Uterus (tissue), 2 donors: ENCODE measurements around the gene MEGF10.

Source experiments
- POLR2A ChIP-seq, 2 donors: fragments of 450-650 bp; IDR thresholded peaks; one replicate each; pipeline ENCODE4 v1.6.1; 2016; ENCODE audit warnings: antibody characterized with exemption in 2 of 2, mild to moderate bottlenecking in 1 of 2, moderate library complexity in 1 of 2
- TF ChIP-seq, protein P1 (sequence below), 4 experiments: fragments of 200-600 bp in 2 of 4; fragments of 450-650 bp in 2 of 4; sonication (generic) in 2 of 4; IDR thresholded peaks; one replicate each; pipeline ENCODE4 v1.5.1; 2016 to 2019; ENCODE audit warnings: antibody characterized with exemption in 4 of 4, mild to moderate bottlenecking in 2 of 4, moderate library complexity in 1 of 4

DNA sequence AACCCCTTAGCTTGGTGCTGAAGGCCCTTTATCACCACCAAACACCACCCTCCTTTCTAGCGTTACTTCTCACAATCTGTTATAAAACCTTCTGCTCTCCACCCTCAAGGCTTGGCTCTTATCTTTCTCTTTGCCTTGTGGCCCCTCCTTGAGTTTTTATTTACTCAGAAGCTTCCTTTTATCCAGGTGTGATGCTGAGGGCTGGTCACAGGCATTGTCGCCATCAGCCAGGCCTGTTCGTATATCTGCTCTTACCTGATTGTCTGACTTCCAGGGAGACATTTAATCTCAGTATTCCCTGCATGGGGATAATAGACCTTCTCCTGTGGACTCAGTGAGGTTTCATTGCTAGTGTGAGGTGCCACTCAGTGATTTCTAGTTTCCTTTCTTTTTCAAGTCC, 34.2 kb downstream of the MEGF10 start:
- TF ChIP-seq POLR2A (IDR thresholded peaks at IDR 0.05), result no peak
- TF ChIP-seq, protein P1, sequence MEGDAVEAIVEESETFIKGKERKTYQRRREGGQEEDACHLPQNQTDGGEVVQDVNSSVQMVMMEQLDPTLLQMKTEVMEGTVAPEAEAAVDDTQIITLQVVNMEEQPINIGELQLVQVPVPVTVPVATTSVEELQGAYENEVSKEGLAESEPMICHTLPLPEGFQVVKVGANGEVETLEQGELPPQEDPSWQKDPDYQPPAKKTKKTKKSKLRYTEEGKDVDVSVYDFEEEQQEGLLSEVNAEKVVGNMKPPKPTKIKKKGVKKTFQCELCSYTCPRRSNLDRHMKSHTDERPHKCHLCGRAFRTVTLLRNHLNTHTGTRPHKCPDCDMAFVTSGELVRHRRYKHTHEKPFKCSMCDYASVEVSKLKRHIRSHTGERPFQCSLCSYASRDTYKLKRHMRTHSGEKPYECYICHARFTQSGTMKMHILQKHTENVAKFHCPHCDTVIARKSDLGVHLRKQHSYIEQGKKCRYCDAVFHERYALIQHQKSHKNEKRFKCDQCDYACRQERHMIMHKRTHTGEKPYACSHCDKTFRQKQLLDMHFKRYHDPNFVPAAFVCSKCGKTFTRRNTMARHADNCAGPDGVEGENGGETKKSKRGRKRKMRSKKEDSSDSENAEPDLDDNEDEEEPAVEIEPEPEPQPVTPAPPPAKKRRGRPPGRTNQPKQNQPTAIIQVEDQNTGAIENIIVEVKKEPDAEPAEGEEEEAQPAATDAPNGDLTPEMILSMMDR (IDR thresholded peaks at IDR 0.05), result no peak
